ENCODE results near the gene FNBP1. TPM values are rescaled to one million over a fixed set of nuclear protein-coding genes. Genes with fewer than 3 reads are reported as not detected.

Gene FNBP1
- total and polyA plus RNA-seq, 2 of the 13 experiments (the other 11 are each of a cell fraction or from before 2014, with no cell fraction given) = 5.4 to 19.5 TPM

DNA sequence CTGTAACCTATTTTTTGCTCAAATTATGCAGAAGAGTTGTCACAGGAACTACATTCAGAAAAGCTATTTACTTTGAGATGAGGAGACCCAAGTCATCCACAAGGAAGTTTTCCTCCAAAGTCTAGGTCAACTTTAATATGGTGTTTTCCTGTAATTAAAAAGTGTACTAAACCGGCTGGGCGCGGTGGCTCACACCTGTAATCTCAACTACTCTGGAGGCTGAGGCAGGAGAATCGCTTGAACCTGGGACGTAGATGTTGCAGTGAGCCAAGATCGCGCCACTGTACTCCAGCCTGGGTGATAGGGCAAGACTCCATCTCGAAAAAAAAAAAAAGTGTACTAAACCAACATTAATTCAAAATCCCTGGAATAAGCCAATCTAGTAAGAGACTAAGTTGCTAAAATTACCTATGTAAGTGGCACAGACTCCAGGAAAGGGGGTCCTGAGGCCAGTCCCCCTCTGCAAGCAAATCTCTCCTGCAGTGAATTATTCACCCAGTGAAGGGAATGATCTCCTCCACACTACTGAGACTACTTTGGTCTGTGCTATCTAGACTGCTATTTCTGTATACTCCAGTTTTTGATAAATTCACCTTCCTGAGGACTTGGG, 38.9 kb downstream of the FNBP1 start:
- Histone ChIP-seq H3K79me2 (ENCODE audit: insufficient read depth, low read length) (peaks cover 9% of the 10 kb centered on the region), H3K9me3 (ENCODE audit: low read length) (no peaks in the 10 kb centered on the region), H3K4me2 (ENCODE audit: low read depth, low read length) (no peak overlapping the region), H2AFZ (ENCODE audit: low read length) (no peak overlapping the region), H3K4me1 (ENCODE audit: insufficient read depth, low read length) (peaks cover 19% of the 10 kb centered on the region), H3K27me3 (ENCODE audit: control insufficient read depth in 1 of 2, insufficient read depth in 2 of 2, low read length in 2 of 2) (no peaks in the 10 kb centered on the region), H3K27ac (ENCODE audit: extremely low read length, insufficient read depth, low read length) (no peak overlapping the region), H3K4me3 (replicated peaks in 1 of 3; ENCODE audit: insufficient read depth in 1 of 3, low read depth in 2 of 3, low read length in 3 of 3) (no peak overlapping the region), H4K20me1 (ENCODE audit: insufficient read depth, low read length) (no peaks in the 10 kb centered on the region), H3K36me3 (replicated peaks in 1 of 2; ENCODE audit: control insufficient read depth in 1 of 2, insufficient read depth in 2 of 2, low read length in 2 of 2) (no peaks in the 10 kb centered on the region; a peak in 1 of 5 replicates), H3K9ac (ENCODE audit: insufficient read depth, low read depth, low read length) (no peak overlapping the region)
- FAIRE-seq (no peak), ATAC-seq (no peak), DNase-seq (ENCODE audit: low spot score) (no peak)
- TF ChIP-seq ZNF44 (CRISPR knock-in tag; IDR thresholded peaks at IDR 0.05) = no peak
- no peak for TF ChIP-seq JUND (CRISPR knock-in tag; IDR thresholded peaks at IDR 0.05)
- TF ChIP-seq GATA4 (IDR thresholded peaks at IDR 0.05; ENCODE audit: borderline replicate concordance, low read depth) = no peak
- TF ChIP-seq, protein P1, sequence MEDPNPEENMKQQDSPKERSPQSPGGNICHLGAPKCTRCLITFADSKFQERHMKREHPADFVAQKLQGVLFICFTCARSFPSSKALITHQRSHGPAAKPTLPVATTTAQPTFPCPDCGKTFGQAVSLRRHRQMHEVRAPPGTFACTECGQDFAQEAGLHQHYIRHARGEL (CRISPR knock-in tag; IDR thresholded peaks at IDR 0.05) = no peak
- TF ChIP-seq NR2F2 (IDR thresholded peaks at IDR 0.05; ENCODE audit: borderline replicate concordance, low read depth) = no peak
- no peak for TF ChIP-seq ZNF558 (CRISPR knock-in tag; IDR thresholded peaks at IDR 0.05; ENCODE audit: borderline replicate concordance)
- TF ChIP-seq, protein P2, sequence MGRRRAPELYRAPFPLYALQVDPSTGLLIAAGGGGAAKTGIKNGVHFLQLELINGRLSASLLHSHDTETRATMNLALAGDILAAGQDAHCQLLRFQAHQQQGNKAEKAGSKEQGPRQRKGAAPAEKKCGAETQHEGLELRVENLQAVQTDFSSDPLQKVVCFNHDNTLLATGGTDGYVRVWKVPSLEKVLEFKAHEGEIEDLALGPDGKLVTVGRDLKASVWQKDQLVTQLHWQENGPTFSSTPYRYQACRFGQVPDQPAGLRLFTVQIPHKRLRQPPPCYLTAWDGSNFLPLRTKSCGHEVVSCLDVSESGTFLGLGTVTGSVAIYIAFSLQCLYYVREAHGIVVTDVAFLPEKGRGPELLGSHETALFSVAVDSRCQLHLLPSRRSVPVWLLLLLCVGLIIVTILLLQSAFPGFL (CRISPR knock-in tag; IDR thresholded peaks at IDR 0.05) = no peak
- POLR2A ChIA-PET = no interaction called here
- in situ Hi-C loops (cut with HindIII; ENCODE audit: extremely low pct_ligation_motif_present, low pct_unique_long_range_greater_than_20kb) (no loop called here), intact Hi-C loops (cut with micrococcal nuclease; ENCODE audit: unreplicated experiment) (no loop called here)
- WGBS (ENCODE audit: low lambda C conversion rate) = 93% methylated on average over 8 of the region's 8 CpGs
- CTCF ChIA-PET (ENCODE audit: low intra/inter-chr PET ratio, low total read pairs) = no interaction called here
- no TSS peak for BruUV-seq (replicated peaks)

DNA sequence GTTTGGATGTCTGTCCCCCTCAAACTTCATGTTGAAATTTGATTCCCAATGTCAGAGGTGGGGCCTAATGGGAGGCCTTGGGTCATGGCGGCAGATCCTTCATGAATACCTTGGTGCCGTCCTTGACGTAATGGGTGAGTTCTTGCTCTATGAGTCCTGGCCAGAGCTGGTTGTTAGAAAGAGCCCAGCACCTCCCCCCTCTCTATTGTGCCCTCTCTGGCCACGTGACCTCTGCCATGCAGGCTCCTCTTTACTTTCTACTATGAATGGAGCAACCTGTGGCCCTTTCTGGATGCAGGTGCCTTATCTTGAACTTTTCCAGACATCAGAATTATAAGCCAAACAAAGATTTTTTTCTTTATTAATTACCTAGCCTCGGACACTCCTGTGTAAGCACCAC, 40.7 kb downstream of the FNBP1 start:
- no peaks in the 10 kb centered on the region for H3K9me3 ChIP-seq (ENCODE audit: low read length)
- TF ChIP-seq, protein P3, sequence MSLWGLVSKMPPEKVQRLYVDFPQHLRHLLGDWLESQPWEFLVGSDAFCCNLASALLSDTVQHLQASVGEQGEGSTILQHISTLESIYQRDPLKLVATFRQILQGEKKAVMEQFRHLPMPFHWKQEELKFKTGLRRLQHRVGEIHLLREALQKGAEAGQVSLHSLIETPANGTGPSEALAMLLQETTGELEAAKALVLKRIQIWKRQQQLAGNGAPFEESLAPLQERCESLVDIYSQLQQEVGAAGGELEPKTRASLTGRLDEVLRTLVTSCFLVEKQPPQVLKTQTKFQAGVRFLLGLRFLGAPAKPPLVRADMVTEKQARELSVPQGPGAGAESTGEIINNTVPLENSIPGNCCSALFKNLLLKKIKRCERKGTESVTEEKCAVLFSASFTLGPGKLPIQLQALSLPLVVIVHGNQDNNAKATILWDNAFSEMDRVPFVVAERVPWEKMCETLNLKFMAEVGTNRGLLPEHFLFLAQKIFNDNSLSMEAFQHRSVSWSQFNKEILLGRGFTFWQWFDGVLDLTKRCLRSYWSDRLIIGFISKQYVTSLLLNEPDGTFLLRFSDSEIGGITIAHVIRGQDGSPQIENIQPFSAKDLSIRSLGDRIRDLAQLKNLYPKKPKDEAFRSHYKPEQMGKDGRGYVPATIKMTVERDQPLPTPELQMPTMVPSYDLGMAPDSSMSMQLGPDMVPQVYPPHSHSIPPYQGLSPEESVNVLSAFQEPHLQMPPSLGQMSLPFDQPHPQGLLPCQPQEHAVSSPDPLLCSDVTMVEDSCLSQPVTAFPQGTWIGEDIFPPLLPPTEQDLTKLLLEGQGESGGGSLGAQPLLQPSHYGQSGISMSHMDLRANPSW (CRISPR knock-in tag; IDR thresholded peaks at IDR 0.05; ENCODE audit: borderline replicate concordance) = no peak
- H2AFZ ChIP-seq (ENCODE audit: low read length) = no peak overlapping the region
- FAIRE-seq (no peak), DNase-seq (ENCODE audit: low spot score) (no peak), ATAC-seq (no peak)
- no peak overlapping the region for H3K4me3 ChIP-seq (replicated peaks in 1 of 3; ENCODE audit: insufficient read depth in 1 of 3, low read depth in 2 of 3, low read length in 3 of 3)
- 99% methylated on average over 5 of the region's 5 CpGs for WGBS (ENCODE audit: low lambda C conversion rate)
- H3K4me1 ChIP-seq (ENCODE audit: insufficient read depth, low read length) = 0 out of 2 replicates have a peak, but pooled peaks cover 2% of the 10 kb centered on the region
- no peaks in the 10 kb centered on the region for H4K20me1 ChIP-seq (ENCODE audit: insufficient read depth, low read length)
- in situ Hi-C loops (cut with HindIII; ENCODE audit: extremely low pct_ligation_motif_present, low pct_unique_long_range_greater_than_20kb) = no loop called here
- ChIA-PET POLR2A (no interaction called here), CTCF (ENCODE audit: low intra/inter-chr PET ratio, low total read pairs) (no interaction called here)
- no peaks in the 10 kb centered on the region; a peak in 1 of 5 replicates for H3K36me3 ChIP-seq (replicated peaks in 1 of 2; ENCODE audit: control insufficient read depth in 1 of 2, insufficient read depth in 2 of 2, low read length in 2 of 2)
- no TSS peak for BruUV-seq (replicated peaks)
- H3K27me3 ChIP-seq (ENCODE audit: control insufficient read depth in 1 of 2, insufficient read depth in 2 of 2, low read length in 2 of 2) = no peaks in the 10 kb centered on the region
- intact Hi-C loops (cut with micrococcal nuclease; ENCODE audit: unreplicated experiment) = no loop called here
- H3K9ac ChIP-seq (ENCODE audit: insufficient read depth, low read depth, low read length) = no peak overlapping the region
- peaks cover 7% of the 10 kb centered on the region for H3K79me2 ChIP-seq (ENCODE audit: insufficient read depth, low read length)
- no peak overlapping the region for H3K4me2 ChIP-seq (ENCODE audit: low read depth, low read length)
- no peak overlapping the region for H3K27ac ChIP-seq (ENCODE audit: extremely low read length, insufficient read depth, low read length)
